Measurements from ENCODE around the gene TNFSF11. TPM values are rescaled to one million over a fixed set of nuclear protein-coding genes. Genes with fewer than 3 reads are reported as not detected.

The TNFSF11 gene, protein sequence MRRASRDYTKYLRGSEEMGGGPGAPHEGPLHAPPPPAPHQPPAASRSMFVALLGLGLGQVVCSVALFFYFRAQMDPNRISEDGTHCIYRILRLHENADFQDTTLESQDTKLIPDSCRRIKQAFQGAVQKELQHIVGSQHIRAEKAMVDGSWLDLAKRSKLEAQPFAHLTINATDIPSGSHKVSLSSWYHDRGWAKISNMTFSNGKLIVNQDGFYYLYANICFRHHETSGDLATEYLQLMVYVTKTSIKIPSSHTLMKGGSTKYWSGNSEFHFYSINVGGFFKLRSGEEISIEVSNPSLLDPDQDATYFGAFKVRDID
- under 1 TPM; 0.32 to 0.60 (median 0.47) TPM for polyA plus RNA-seq (ENCODE audit: insufficient read length in 3 of 3)

GRCh38 chr13:42574011-42574410 lies at the start of gene TNFSF11:
TSS of gene TNFSF11 (plus strand) at chr13:42574152. CDS start at chr13:42574304, 152 bp downstream.
- DNase-seq (ENCODE audit: low read depth in 3 of 3, low spot score in 2 of 3), result no peak

DNA sequence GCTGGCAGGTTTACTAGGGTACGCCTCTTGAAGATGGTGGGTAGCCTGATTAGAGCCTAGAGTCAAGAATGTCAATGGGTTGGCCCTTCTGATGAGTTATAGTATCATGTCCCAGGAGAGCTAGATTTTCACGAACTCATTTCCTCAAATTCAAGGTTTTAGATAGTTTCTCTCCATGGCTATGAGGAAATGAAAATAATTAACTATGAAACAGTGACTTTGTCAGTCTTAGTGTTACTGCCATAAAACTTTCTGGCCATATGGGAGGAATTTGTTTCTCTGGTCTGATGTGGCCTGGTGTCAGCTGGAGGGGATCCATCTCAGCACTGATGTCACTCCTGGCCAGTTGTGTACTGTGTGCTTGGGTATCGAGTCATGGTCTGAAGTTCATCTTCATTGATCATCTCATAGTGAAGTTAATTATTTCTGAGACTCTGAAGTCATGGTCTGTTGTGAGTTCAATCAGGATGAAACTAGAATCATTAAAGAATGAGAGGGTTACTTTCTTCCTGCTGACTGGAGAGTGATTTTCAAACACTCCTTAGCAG lies 49.4 kb upstream of the TNFSF11 start:
- no peak for DNase-seq (ENCODE audit: low read depth in 3 of 3, low spot score in 2 of 3)

DNA sequence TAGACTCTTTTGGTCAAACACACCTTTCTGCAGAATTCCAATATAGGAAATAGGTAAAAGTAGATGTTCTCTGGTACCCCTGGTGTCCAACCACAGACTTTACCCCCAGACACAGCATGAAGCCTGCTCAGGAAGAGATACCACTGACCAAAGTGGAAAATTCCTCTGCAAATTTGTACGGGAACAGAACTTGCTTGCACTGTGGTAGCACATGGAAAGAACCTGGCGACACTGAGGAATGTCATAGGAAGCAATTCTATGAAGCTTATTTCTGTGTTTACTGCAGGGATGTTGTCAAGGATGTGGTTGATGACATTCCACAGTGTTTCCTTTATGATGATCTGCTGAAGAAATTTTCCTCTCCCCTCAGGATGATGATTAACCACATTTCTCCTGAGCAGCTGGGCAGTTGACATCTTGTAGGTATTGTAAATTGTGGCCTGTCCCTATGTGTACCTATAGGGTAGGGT lies 48.9 kb upstream of the TNFSF11 start:
- DNase-seq (ENCODE audit: low read depth in 3 of 3, low spot score in 2 of 3), result no peak

- DNase-seq (ENCODE audit: low read depth in 3 of 3, low spot score in 2 of 3), result no peak
These were observed 47.7 kb upstream of the TNFSF11 start for GRCh38 chr13:42526276-42526675.

DNA sequence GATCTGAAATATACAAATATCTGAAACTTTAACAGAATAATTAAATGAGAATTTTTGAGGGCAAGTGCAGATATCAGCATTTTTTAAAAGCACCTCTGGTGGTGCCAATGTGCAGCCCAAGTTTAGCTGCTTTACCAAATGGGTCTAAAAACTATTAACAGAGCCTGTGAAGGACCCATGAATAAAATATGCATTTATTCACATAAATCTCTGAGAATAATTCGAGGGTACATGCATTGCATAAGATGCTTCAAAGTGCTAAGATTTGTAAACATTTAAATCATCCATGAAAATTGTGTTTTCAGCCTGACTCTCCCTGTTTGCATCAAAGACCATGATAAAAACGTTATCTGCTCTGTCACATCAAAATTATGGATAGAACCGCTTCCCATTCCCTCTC lies 47.1 kb upstream of the TNFSF11 start:
- no peak for DNase-seq (ENCODE audit: low read depth in 3 of 3, low spot score in 2 of 3)

DNA sequence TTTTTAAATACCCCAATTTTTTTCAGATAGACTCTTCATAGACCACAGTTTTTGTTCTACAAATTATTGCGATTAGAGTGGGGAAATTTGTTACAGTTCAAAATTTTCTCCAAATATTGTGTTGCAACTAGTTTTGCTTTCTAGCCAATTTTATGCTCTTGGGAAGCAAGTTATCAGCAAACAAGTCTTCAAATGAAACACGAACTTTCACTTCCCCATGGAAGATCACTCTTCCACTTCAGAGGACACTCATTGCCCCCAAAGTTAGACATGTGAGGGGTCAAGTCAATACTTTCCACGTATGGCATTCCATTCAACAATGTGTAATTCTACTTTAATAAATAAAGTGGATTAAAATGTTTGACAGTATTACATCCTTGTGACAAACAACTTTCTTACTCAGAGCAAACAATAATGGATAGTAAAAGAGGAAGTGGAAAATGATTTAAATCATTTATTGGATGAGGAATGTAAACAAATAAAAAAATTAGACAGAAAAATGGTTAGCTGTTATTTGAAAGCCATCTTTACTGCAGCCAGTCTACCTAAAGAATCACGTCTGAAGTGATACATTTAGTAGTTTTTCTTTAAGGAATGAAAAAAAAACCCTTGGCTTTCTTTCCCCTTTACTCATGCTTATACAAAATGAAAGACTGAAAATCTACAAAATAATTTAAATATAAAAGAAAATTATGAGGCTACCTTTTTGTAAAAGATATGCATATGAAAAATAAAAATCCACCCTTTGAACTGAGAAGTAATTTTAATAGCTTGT lies 41.2 kb upstream of the TNFSF11 start:
- no peak for DNase-seq (ENCODE audit: low read depth in 3 of 3, low spot score in 2 of 3)

GRCh38 chr13:42533336-42533591 lies 40.7 kb upstream of the TNFSF11 start:
- no peak for DNase-seq (ENCODE audit: low read depth in 3 of 3, low spot score in 2 of 3)

DNA sequence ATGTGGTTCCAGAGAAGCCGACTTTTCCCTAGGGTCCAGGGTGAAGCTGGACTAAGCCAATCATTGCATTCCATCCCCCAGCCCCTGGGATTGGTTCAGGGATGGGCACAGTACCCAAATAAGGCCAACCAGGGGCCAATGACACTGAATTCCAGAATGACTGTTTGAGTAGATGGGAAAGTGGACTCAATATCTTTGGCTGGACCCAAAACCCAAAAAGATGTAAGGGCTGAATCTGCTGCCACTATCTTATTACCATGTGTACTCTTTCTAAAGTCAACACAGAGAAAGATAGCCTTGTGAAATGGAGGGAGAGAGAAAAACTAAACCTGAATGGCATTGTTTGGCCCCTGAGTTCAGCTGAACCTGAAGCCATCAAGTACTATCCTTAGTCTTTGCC lies 39.2 kb upstream of the TNFSF11 start:
- DNase-seq (ENCODE audit: low read depth in 3 of 3, low spot score in 2 of 3), result no peak

DNA sequence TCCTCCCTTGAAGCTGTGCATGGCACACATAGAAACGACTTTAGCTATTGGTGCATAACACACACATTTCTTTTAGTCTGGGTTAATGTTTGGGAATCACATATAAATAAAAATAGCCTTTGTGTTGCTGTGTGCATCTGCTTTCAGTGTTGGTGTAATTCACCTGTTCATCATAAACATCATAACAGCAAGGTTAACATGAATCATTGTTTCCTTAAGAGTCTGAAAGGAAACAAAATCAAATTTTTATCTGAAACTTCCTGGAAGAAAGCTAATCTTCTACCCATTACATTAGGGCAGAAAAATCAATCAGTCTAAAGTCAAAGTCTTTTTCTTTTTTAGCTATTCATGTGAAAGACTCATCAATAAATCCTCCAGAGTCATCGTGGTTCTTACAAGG lies 35.0 kb upstream of the TNFSF11 start:
- DNase-seq (ENCODE audit: low read depth in 3 of 3, low spot score in 2 of 3), result no peak

- no peak for DNase-seq (ENCODE audit: low read depth in 3 of 3, low spot score in 2 of 3)
These were observed 34.3 kb upstream of the TNFSF11 start for GRCh38 chr13:42539670-42540069.

- no peak for DNase-seq (ENCODE audit: low read depth in 3 of 3, low spot score in 2 of 3)
These were observed 30.6 kb upstream of the TNFSF11 start for GRCh38 chr13:42543215-42543797.

GRCh38 chr13:42544246-42544926 lies 29.6 kb upstream of the TNFSF11 start:
- no peak for DNase-seq (ENCODE audit: low read depth in 3 of 3, low spot score in 2 of 3)

- DNase-seq (ENCODE audit: low read depth in 3 of 3, low spot score in 2 of 3), result no peak
These were observed 28.1 kb upstream of the TNFSF11 start for GRCh38 chr13:42545842-42546241.

- DNase-seq (ENCODE audit: low read depth in 3 of 3, low spot score in 2 of 3), result no peak
These were observed 26.3 kb upstream of the TNFSF11 start for GRCh38 chr13:42547612-42548011.

GRCh38 chr13:42548731-42549551 lies 25.0 kb upstream of the TNFSF11 start:
- peak in 2 of 3 donors; percentile 23 to 27 for DNase-seq (ENCODE audit: low read depth in 3 of 3, low spot score in 2 of 3)

GRCh38 chr13:42549552-42549936 lies 24.4 kb upstream of the TNFSF11 start:
- DNase-seq (ENCODE audit: low read depth in 3 of 3, low spot score in 2 of 3), result no peak

GRCh38 chr13:42551611-42552010 lies 22.3 kb upstream of the TNFSF11 start:
- DNase-seq (ENCODE audit: low read depth in 3 of 3, low spot score in 2 of 3), result no peak

GRCh38 chr13:42553098-42554046 lies 20.6 kb upstream of the TNFSF11 start:
- no peak for DNase-seq (ENCODE audit: low read depth in 3 of 3, low spot score in 2 of 3)

DNA sequence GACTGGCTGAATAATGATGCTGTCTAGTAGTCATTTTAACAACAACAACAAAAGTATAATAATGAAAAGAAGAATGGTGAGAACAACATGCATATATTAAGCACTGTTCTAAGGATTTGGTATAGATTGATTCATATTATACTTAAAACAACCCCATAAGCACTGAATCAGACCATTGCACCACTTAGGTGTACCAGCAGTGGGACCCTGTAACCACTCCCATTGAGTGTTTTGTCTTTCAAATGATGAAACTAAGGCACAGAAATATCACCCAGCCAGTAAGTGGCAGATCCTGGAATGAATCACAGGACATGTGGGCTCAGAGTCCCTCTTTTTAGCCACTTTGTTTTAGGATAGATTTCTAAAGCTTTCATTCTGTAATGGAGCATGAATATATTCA lies 14.9 kb upstream of the TNFSF11 start:
- DNase-seq (ENCODE audit: low read depth in 3 of 3, low spot score in 2 of 3), result no peak

Data from right renal cortex interstitium (tissue), 3 donors.